HG03460 (cell line): ENCODE measurements around the gene POLR1G.
A peak's percentile ranks its signal among the peaks of the same experiment; 100 is the strongest.
"Not testable (repeated sequence)": the region's sequence is repeated elsewhere in the genome, so short reads cannot be mapped to it uniquely, and the experiment has no call there.

Experiments used
- ATAC-seq: cut with Tn5 transposase; IDR thresholded peaks from one replicate; pipeline ENCODE4 v1.9.1; 2021; ENCODE audit not compliant: unreplicated experiment

Gene POLR1G

DNA sequence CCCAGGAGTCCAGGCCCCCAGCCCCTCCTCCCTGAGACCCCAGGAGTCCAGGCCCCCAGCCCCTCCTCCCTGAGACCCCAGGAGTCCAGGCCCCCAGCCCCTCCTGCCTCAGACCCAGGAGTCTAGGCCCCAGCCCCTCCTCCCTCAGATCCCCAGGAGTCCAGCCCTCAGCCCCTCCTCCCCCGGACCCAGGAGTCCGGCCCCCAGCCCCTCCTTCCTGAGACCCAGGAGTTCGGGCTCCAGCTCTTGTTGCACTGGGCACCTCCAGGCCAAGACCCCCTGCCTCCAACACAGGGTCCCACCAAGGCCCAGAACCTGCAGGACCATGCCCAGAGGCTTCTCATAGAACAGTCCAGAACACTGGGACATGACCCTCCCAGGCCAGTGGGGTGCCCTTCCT lies 13.5 kb downstream of the POLR1G start:
- ATAC-seq, result no peak

DNA sequence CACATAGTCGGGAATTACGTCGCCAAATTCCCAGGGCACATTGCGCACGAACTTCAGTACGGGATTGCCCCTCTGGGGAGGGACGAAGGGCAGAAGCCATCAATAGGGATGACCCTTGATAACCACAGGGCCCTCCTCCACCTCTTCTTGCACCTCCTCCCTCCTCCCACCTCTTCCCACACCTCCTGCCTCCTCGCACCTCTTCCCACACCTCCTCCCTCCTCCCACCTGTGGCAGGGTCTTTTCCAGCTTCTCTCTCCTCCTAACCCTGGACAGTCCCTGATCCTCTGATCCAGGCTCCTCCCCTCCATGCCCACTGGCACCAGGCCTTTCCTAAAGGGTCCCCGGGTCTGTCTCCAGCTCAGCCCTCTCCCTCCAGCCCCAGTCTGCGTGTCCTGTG lies 13.9 kb downstream of the POLR1G start:
- no peak for ATAC-seq

DNA sequence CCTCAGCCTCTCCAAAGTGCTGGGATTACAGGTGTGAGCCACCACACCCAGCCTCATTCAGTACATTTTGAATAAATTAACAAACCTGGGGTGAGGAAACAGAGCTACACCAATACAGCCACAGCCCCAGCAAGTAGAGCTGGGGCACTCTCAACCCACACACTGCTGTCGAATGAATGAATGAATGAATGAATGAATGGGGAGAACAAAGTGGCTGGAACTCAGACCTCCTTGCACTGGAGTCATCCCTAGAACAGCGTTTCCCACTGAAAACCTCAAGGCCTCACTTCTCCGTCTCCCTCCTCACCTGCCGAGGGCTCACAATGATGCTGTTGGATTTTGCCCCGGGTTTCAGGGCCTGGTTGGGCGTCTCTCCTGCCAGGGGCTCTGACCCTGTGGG lies 14.4 kb downstream of the POLR1G start:
- no peak for ATAC-seq

DNA sequence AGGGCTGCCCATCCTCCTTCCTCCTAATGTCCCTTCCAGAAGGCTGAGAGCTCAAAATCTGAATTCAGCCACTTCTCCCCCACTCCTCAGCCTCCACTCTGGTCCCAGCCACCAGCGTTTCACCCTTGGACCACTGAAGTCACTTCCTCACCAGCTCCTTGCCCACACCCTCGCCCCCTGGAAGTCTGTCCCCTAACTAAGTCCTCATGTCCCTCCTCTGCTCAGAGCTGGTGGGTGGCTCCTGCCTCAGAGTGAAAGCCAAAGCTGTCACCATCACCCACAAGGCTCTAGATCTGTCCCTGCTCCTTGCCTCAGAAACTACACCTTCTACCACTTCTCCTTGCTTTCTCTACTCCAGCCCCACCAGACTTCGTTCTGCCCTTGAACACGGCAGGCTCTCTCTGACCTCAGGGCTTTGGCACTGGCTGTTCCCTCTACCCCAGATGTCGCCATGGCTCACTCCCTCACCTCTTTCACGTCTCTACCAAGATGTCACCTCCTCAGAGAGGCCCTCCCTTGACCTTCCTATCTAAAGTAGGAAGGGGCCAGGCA lies 15.6 kb downstream of the POLR1G start:
- no peak for ATAC-seq

DNA sequence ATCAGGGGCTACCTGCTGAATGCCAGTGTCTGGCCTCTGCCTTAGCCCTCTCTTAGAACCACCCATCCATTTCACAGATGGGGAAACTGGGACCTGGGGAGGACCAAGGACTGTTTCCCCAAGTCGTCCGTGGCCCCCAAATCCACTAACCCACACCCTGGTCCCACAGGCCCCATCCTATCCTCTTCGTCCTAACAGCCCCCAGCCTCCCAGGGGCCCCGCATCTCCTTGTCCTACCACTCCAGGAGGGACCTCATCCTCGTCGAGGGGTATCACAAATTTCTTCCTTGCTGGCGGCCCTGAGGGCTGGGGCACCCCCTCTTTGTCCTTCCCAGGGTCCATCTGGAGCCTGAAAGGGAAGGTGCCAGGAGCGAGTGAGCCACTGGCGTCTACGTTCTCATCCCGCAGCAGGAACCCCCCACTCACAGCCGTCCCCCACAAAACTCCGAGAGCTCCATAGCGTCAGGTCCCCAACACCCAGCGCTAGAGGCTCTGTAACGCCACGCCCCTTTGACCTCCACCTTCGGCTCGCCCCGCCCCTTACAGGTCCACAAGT lies 16.7 kb downstream of the POLR1G start:
- no peak for ATAC-seq

DNA sequence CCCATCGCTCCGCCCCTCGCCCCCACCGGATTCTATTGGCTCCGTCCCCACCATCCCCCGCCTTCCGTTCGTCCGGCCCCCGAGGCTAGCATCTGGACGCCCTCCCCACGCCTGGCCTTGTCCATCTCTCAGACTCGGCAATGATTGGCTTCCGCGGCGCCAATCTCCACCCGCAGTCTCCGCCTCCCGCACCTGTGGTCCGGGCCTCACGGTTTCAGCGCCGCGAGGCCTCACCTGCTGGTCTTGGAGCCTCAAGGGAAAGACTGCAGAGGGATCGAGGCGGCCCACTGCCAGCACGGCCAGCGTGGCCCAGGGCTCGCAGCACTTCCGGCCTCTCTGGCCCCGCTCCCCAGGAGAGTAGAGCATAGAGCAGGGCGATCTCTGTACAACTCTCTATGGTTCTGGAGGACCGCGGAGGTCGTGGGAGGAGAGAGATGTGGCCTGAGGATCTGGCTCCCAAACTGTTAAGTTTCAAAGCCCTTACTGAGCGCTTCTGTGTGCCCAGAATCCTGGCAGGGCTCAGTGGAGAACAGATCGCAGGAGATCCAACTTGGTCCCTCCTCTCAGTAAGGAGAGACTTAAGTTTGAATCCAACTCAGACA lies 17.2 kb downstream of the POLR1G start, which contains the start of gene ERCC1:
Gene ERCC1, minus strand, starts transcription at position 329 of the 602 bp plus-strand sequence. CDS start 543 bp downstream, outside the sequence.
- peak; percentile 61 for ATAC-seq

DNA sequence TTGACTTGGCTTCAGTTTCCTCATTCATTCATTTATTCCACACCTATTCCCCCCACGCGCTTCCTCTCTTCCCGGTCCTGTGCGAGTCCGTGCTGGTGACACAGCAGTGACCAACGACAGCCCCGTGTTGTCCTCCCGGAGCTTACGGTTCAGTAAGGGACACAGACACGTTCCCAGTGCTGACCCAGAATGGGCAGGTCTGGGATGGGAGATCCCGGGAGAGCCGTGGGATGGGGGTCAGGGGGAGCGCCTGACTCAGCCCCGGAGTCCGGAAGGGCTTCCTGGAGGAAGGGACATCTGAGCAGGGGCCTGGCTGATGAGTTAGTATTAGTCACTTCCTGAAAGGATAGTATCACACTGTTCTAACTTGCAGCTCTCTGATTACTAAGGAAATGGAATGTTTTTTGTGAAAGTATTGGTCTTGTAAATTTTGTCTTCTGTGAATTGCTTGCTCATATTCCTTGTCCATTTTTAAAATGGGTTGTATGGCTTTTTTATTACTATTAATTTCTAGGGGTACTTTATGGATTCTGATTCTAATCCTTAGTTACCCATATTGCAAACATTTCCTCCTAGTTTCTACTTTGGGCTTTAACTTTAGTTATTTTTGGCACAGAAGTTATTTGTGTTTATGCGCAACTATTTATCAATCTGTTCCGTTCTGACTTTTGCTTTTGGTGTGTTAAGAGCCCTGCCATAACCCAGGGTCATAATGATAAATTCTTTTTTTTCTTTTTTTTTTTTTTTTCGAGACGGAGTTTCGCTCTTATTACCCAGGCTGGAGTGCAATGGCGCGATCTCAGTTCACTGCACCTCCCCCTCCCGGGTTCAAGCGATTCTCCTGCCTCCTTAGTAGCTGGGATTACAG lies 18.0 kb downstream of the POLR1G start:
- no peak for ATAC-seq

DNA sequence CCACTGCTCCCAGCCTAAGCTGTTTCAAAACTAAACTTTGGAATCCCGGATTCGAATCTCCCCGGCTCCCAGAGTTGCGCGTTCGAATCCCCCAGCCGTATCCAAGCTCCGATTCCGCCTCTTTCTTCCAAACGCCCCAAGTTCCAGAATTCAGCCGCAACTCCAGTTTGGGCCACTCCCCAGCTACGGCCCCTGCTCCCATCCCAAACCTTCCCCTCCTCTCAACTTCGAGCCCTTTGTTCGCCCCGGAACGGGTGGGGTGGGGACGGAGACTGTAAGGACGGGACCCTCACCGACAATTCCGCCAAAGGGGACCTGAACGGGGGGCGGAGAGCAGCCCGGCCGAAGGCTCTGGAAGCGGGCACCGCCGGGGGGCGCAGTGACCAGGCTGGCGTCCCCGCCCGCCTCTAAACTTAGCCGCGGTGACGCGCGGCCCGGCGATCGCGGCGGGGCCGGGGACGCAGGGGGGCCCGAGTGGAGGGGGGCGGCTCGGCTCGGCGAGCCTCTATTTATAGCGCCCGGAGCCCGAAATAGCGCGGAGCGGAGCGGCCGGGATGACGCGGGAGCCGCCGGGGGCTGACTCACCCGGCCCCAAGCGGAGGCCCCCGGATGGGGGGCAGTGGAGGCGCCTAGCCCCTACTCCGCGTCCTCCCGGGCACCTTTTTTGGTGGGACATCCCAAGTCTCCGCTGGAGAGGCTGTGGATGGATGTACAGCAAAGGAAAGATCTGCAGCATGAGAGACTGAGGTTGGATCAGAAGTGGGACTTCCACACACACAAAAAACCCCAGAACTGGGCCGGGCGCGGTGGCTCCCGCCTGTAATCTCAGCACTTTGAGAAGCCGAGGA lies 22.2 kb downstream of the POLR1G start:
- no peak for ATAC-seq

DNA sequence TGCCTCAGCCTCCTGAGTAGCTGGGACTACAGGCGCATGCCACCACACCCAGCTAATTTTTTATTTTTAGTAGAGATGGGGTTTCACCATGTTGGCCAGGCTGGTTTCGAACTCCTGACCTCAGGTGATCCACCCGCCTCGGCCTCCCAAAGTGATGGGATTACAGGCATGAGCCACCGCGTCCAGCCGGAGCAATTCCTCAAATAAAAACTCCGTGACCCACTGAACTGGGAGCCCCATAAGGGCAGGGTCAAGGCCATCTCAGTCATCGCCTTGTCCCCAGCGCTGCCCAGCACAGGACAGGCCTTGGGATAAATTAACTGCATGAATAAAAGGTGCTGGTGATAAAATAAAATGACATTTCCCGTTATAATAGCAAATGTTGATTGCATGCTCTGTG lies 23.5 kb downstream of the POLR1G start:
- not testable (repeated sequence) for ATAC-seq

DNA sequence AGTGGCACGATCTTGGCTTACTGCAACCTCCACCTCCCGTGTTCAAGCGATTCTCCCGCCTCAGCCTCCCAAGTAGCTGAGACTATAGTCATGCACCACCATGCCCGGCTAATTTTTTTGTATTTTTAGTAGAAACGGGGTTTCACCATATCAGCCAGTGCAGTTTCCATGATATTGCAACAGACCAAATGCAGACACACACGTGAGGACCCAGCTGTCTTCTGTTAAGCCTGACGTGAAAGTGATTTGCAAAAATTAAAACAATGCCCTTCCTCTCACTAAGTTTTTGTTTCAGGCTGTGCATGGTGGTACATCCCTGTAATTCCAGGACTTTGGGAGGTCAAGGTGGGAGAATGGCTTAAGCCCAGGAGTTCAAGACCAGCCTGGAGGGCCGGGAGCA lies 24.6 kb downstream of the POLR1G start:
- not testable (repeated sequence) for ATAC-seq

DNA sequence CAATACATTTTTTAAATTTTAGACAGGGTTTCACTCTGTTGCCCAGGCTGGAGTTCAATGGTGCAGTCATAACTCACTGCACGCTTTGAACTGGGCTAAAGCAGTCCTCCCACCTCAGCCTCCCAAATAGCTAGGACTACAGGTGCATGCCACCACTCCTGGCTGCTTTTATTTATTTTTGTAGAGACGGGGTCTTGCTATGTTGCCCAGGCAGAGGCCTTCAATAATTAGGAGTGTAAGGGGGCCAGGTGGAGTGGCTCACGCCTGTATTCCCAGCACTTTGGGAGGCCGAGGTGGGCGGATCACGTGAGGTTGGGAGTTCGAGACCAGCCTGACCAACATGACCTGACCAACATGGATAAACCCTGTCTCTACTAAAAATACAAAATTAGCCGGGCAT lies 26.1 kb downstream of the POLR1G start:
- not testable (repeated sequence) for ATAC-seq

DNA sequence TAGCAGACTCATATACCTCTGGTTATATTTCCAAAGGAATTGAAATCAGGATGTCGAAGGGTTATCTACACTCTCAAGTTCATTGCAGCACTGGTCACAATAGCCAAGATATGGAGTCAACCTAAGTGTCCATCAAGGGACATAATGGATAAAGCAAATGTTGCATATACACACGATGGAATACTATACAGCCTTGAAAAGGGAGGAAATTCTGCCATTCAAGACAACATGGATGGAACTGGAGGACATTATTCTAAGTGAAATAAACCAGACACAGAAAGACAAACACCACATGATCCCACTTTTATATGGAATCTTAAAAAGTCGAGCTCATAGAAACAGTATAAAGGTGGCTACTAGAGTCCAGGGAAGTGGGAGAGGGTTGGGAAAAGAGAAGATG lies 30.9 kb downstream of the POLR1G start:
- ATAC-seq, result no peak

DNA sequence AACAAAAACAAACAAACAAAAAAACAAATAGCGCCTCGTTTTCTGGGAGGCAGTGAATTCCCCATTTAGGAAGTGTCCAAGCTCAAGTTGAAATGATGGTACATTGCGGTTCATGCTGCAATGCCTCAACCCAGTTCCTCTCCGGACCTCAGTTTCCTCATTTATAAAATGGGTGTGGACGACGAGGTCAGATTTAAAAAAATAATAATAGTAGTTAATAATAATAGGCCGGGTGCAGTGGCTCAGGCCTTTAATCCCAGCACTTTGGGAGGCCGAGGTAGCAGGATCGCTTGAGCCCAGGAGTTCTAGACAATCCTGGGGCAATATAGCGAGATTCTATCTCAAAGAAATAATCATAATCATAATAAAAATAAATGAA lies 32.7 kb downstream of the POLR1G start:
- no peak for ATAC-seq

DNA sequence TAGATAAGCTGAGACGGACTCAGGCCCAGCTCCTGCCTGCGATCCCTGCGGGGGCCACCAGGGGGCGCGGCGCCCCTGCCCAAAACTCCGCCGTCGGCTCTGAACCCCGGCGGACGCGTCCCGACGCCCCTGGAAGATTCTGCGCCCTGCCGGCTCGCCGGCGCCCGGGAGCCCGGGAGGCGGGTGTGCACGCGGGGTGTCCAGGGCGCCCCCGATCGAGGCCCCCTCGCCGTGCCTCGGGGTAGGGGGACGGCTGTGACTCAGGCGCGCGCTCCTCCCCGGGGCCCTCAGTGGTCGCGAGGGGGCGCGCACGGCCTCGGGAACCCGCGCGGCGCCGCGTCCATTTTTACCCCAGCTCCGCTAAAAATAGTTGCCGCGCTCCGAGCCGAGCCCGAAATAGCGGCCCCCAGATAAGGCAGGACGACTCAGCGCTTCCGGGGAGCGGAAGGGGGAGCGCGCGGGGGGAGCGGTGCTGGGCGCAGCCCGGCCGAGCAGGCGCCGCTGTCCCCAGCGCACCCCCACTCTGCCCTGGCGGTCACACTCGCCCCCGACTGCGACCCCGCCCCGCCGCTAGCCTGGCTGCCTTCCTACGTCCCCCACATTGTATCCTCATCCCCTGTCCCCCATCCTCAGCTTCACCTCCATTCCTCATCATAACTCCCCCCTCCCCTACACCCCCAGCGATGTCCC lies 33.3 kb downstream of the POLR1G start:
- ATAC-seq, result peak; percentile 47

DNA sequence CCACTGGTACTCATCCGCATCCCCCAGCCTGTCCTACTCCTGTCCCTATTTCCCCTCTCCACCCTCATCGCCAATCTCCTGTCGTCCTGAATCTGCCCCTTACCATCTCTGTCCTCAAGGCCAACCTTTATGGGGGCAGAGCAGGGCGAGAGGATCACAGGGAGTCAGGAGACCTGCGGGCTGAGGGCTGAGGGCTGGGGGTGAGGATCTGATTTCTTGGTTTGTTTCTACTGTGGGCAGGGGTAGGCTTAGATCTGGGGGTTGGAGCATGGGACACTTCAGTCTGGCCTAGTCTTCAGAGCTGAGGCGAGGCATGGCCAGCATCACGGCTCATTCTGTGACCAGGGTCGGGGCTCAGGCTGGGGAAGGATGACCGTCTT lies 33.8 kb downstream of the POLR1G start:
- ATAC-seq, result no peak

DNA sequence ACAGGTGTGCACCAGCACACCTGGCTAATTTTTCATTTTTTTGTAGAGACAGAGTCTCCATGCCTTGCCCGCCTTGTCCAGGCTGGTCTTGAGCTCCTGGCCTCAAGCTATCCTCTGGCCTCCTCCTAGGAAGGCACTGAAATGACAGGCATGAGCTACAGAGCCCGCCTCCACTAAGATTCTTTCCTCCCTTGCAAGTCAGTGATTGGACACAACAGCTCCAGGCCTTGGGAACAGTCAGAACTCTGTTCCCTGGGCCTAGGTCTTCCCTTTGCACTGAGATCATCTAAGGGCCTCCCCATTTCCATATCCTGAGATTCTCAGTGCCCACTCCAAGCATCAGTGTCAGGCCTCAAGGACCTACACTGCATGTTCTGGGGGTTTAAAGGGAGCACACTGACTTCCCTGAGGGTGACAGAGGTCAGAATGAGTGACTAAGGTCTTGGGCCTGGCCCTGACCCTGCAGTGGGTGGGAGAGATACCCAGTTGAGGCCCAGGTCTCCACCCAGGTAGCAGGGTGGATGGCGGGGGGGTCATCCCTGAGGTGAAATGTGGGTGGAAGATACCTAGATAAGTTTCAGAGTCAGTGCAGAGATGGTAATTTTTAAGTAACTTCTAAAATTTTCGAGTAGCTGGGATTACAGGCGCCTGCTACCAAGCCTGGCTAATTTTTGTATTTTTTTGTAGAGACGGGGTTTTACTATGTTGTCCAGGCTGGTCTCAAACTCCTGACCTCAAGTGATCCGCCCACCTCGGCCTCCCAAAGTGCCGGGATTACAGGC lies 34.6 kb downstream of the POLR1G start:
- ATAC-seq, result no peak

DNA sequence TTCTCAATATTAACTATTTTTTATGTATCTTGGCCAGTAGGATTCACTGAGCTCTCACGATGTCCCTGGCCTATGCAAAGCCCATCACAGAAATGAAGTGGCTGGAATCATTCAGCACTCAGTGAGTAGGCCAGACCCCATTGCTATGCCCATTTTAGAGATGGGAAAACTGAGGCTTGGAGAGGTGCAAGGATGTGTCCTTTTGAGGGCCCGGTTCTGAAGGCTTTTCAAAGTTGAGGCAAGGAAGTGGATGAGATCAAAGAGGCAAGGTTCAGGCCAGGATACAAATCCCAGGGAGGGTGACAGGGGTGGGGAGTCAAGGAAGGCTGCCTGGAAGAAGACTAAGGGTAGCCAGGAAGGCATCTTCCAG lies 35.9 kb downstream of the POLR1G start:
- no peak for ATAC-seq

DNA sequence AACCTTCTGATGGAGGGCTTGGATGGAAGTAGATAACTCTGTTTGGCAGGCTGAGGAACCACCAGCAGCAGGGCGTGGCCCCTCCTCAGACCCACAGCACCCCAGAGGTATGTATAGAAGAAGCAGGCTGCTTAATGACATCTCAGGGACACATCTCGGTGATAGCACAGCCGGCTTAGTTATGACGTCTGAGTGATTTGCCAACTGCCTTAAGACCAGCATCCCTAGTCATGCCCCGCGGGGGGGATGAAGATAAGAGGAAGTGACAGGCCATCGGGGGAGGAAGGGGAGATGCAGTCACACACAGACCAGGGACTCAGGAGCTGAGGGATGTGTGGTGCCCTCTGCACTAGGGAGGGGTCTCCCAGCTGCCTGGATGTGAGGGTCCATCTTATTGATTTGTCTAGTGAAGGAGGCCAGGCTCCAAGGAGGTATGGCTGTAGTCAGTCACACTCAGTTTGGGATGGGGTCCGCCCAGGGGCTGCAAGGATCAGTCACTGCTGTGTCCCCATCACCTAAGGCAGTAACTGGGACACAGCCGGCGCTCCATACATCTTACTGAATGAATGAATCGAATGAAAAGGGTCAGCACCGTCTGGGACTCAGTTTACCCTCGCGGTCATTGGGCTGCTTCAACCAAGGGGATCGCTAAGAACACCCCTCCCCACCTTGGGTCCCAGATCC lies 36.5 kb downstream of the POLR1G start:
- ATAC-seq, result no peak
